H1 (cell line): ENCODE results near the gene MYMX. TPM values are rescaled to one million over a fixed set of nuclear protein-coding genes. Genes with fewer than 3 reads are reported as not detected.

Experiments
- BACH1 ChIP-seq: IDR thresholded peaks from 2 replicates; pipeline ENCODE4 v1.6.1; 2012; ENCODE audit warnings: low read length, improper control_type of control experiment
- BRCA1 ChIP-seq: IDR thresholded peaks from 2 replicates; pipeline ENCODE4 v1.6.1; 2012; ENCODE audit warnings: low read depth, low read length, improper control_type of control experiment
- CBX5 ChIP-seq: fragments of 300-800, 300-1000 bp; sonication (generic); IDR thresholded peaks from 2 replicates; pipeline ENCODE4 v1.7.1; 2016; ENCODE audit warnings: antibody characterized with exemption, low read length, low read depth
- GABPA ChIP-seq: IDR thresholded peaks from 2 replicates; pipeline ENCODE4 v1.6.1; 2011; ENCODE audit warnings: mild to moderate bottlenecking, low read length, moderate library complexity, borderline replicate concordance; ENCODE audit not compliant: insufficient read depth
- RNF2 ChIP-seq: fragments of 200-900, 300-1000 bp; sonication (generic); IDR thresholded peaks from 2 replicates; pipeline ENCODE4 v1.7.1; 2016; ENCODE audit warnings: borderline replicate concordance, low read depth, mild to moderate bottlenecking, antibody characterized with exemption, low read length; ENCODE audit not compliant: poor library complexity, severe bottlenecking; ENCODE audit errors: missing control alignments
- polyA plus RNA-seq, 7 experiments: library from polyadenylated mRNA; depleted of rRNA in 3 of 7; stranded (reverse) in 5 of 7; unstranded in 2 of 7; fragments of >200 nt in 5 of 7; fragments of 200-250 nt in 2 of 7; gene quantifications; 1 replicate in 5 of 7; 2 replicates in 1 of 7; 4 replicates in 1 of 7; pipeline versions ENCODE4 v1.2.1 to v1.2.3, GENCODE V29; 2011 to 2013; ENCODE audit warnings: missing spikeins in 2 of 7, mixed read lengths in 2 of 7
- total RNA-seq: library from RNA; stranded (reverse); fragmentation: NEBNext Ultra II Directional; extraction: Animal tissue kit (Norgen Biotek cat#: 25700); gene quantifications from 2 replicates; pipeline ENCODE4 v1.2.1, GENCODE V29; 2021
- TF ChIP-seq, protein P1 (sequence below): IDR thresholded peaks from 2 replicates; pipeline ENCODE4 v1.6.1; 2011; ENCODE audit warnings: low read length, improper control_type of control experiment
- TF ChIP-seq, protein P2 (sequence below): fragments of 300-600 bp; sonication (generic); IDR thresholded peaks from 2 replicates; pipeline ENCODE4 v1.7.1; 2012; ENCODE audit warnings: low read length, moderate library complexity, mild to moderate bottlenecking, inconsistent platforms; ENCODE audit not compliant: insufficient replicate concordance

The MYMX gene
- total and polyA plus RNA-seq, 2 of the 8 experiments (the other 6 are each of a cell fraction or from before 2014, with no cell fraction given): 4.7 to 6.9 TPM

DNA sequence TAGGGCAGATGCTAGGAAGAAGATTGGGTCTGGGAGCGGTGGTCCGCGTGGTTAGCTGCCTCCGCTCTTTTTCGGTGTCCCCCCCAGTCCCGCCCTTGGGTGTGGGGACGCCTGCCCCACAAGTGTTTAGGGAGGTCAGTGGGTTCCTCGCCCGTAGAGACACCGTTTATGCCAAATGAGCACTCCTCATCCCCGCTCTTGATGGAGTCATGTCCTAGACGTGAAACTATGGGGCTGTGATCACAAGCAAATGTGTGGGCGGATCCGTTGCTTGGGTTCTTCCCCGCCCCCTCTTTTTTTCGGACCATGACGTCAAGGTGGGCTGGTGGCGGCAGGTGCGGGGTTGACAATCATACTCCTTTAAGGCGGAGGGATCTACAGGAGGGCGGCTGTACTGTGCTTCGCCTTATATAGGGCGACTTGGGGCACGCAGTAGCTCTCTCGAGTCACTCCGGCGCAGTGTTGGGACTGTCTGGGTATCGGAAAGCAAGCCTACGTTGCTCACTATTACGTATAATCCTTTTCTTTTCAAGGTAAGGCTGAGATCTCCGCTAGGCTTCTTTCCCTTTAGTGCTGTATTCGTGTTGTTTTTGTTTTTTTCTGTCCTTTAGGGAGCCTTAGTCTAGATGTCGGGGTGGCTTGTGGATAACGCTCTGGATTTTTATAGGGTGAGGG is 30.1 kb downstream of the MYMX start, which contains the start of gene HSP90AB1 (continued):
- TF ChIP-seq, protein P1, sequence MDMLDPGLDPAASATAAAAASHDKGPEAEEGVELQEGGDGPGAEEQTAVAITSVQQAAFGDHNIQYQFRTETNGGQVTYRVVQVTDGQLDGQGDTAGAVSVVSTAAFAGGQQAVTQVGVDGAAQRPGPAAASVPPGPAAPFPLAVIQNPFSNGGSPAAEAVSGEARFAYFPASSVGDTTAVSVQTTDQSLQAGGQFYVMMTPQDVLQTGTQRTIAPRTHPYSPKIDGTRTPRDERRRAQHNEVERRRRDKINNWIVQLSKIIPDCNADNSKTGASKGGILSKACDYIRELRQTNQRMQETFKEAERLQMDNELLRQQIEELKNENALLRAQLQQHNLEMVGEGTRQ: no peak
- TF ChIP-seq BRCA1 (0 out of 2 replicates have a peak, but pooled peaks have one; percentile 27), GABPA (no peak), BACH1 (no peak), RNF2 (no peak), CBX5 (no peak)
- TF ChIP-seq, protein P2, sequence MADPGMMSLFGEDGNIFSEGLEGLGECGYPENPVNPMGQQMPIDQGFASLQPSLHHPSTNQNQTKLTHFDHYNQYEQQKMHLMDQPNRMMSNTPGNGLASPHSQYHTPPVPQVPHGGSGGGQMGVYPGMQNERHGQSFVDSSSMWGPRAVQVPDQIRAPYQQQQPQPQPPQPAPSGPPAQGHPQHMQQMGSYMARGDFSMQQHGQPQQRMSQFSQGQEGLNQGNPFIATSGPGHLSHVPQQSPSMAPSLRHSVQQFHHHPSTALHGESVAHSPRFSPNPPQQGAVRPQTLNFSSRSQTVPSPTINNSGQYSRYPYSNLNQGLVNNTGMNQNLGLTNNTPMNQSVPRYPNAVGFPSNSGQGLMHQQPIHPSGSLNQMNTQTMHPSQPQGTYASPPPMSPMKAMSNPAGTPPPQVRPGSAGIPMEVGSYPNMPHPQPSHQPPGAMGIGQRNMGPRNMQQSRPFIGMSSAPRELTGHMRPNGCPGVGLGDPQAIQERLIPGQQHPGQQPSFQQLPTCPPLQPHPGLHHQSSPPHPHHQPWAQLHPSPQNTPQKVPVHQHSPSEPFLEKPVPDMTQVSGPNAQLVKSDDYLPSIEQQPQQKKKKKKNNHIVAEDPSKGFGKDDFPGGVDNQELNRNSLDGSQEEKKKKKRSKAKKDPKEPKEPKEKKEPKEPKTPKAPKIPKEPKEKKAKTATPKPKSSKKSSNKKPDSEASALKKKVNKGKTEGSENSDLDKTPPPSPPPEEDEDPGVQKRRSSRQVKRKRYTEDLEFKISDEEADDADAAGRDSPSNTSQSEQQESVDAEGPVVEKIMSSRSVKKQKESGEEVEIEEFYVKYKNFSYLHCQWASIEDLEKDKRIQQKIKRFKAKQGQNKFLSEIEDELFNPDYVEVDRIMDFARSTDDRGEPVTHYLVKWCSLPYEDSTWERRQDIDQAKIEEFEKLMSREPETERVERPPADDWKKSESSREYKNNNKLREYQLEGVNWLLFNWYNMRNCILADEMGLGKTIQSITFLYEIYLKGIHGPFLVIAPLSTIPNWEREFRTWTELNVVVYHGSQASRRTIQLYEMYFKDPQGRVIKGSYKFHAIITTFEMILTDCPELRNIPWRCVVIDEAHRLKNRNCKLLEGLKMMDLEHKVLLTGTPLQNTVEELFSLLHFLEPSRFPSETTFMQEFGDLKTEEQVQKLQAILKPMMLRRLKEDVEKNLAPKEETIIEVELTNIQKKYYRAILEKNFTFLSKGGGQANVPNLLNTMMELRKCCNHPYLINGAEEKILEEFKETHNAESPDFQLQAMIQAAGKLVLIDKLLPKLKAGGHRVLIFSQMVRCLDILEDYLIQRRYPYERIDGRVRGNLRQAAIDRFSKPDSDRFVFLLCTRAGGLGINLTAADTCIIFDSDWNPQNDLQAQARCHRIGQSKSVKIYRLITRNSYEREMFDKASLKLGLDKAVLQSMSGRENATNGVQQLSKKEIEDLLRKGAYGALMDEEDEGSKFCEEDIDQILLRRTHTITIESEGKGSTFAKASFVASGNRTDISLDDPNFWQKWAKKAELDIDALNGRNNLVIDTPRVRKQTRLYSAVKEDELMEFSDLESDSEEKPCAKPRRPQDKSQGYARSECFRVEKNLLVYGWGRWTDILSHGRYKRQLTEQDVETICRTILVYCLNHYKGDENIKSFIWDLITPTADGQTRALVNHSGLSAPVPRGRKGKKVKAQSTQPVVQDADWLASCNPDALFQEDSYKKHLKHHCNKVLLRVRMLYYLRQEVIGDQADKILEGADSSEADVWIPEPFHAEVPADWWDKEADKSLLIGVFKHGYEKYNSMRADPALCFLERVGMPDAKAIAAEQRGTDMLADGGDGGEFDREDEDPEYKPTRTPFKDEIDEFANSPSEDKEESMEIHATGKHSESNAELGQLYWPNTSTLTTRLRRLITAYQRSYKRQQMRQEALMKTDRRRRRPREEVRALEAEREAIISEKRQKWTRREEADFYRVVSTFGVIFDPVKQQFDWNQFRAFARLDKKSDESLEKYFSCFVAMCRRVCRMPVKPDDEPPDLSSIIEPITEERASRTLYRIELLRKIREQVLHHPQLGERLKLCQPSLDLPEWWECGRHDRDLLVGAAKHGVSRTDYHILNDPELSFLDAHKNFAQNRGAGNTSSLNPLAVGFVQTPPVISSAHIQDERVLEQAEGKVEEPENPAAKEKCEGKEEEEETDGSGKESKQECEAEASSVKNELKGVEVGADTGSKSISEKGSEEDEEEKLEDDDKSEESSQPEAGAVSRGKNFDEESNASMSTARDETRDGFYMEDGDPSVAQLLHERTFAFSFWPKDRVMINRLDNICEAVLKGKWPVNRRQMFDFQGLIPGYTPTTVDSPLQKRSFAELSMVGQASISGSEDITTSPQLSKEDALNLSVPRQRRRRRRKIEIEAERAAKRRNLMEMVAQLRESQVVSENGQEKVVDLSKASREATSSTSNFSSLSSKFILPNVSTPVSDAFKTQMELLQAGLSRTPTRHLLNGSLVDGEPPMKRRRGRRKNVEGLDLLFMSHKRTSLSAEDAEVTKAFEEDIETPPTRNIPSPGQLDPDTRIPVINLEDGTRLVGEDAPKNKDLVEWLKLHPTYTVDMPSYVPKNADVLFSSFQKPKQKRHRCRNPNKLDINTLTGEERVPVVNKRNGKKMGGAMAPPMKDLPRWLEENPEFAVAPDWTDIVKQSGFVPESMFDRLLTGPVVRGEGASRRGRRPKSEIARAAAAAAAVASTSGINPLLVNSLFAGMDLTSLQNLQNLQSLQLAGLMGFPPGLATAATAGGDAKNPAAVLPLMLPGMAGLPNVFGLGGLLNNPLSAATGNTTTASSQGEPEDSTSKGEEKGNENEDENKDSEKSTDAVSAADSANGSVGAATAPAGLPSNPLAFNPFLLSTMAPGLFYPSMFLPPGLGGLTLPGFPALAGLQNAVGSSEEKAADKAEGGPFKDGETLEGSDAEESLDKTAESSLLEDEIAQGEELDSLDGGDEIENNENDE: no peak
